Peyer's patch (tissue), 4 donors: ENCODE measurements around the gene FCER1G.

ENCODE experiments used
- POLR2A ChIP-seq, 2 donors: fragments of 450-650 bp; IDR thresholded peaks; one replicate each; pipeline ENCODE4 v1.5.1; 2017; ENCODE audit warnings: antibody characterized with exemption in 2 of 2, mild to moderate bottlenecking in 2 of 2, moderate library complexity in 2 of 2
- TF ChIP-seq, protein P1 (sequence below), 6 experiments: fragments of 450-650 bp in 4 of 6; fragments of 200-600 bp in 2 of 6; sonication (generic) in 1 of 6; IDR thresholded peaks; one replicate each; pipeline ENCODE4 v1.5.1; 2017 to 2019; ENCODE audit warnings: antibody characterized with exemption in 6 of 6, mild to moderate bottlenecking in 3 of 6, moderate library complexity in 1 of 6

DNA sequence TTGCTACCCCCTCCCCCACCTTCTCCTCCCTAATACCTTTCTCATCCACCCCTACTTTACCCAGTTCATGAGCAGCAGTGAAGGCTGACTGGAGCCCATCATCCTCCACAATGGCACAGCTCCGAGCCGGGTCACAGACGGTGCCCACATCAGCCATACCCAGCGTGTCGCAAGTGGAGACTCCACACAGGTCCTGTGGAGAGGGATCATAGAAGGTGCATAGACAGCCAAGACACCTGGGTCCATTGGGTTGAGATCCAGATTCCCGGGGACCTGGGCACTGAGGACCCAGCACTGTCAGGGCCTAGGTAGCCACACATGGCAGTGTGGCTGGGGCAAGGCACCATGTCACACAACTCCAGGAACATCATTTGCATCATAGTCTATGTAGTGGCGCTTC lies 19.0 kb upstream of the FCER1G start:
- TF ChIP-seq, protein P1, sequence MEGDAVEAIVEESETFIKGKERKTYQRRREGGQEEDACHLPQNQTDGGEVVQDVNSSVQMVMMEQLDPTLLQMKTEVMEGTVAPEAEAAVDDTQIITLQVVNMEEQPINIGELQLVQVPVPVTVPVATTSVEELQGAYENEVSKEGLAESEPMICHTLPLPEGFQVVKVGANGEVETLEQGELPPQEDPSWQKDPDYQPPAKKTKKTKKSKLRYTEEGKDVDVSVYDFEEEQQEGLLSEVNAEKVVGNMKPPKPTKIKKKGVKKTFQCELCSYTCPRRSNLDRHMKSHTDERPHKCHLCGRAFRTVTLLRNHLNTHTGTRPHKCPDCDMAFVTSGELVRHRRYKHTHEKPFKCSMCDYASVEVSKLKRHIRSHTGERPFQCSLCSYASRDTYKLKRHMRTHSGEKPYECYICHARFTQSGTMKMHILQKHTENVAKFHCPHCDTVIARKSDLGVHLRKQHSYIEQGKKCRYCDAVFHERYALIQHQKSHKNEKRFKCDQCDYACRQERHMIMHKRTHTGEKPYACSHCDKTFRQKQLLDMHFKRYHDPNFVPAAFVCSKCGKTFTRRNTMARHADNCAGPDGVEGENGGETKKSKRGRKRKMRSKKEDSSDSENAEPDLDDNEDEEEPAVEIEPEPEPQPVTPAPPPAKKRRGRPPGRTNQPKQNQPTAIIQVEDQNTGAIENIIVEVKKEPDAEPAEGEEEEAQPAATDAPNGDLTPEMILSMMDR (IDR thresholded peaks at IDR 0.05), result no peak
- no peak for TF ChIP-seq POLR2A (IDR thresholded peaks at IDR 0.05)
